ENCODE results near the gene MELTF. TPM values are rescaled to one million over a fixed set of nuclear protein-coding genes. Genes with fewer than 3 reads are reported as not detected.

Gene MELTF
- total and polyA plus RNA-seq, 2 of the 13 experiments (the other 11 are each of a cell fraction or from before 2014, with no cell fraction given): 3.2 to 7.5 TPM

- Histone ChIP-seq H3K4me1 (ENCODE audit: insufficient read depth, low read length) (peaks cover 57% of the 10 kb centered on the region), H3K27me3 (ENCODE audit: control insufficient read depth in 1 of 2, insufficient read depth in 2 of 2, low read length in 2 of 2) (no peaks in the 10 kb centered on the region), H3K36me3 (replicated peaks in 1 of 2; ENCODE audit: control insufficient read depth in 1 of 2, insufficient read depth in 2 of 2, low read length in 2 of 2) (no peaks in the 10 kb centered on the region), H3K4me3 (replicated peaks in 1 of 3; ENCODE audit: insufficient read depth in 1 of 3, low read depth in 2 of 3, low read length in 3 of 3) (no peak overlapping the region), H3K9ac (ENCODE audit: insufficient read depth, low read depth, low read length) (no peak overlapping the region), H2AFZ (ENCODE audit: low read length) (no peak overlapping the region), H4K20me1 (ENCODE audit: insufficient read depth, low read length) (no peaks in the 10 kb centered on the region), H3K9me3 (ENCODE audit: low read length) (no peaks in the 10 kb centered on the region), H3K27ac (ENCODE audit: extremely low read length, insufficient read depth, low read length) (no peak overlapping the region), H3K79me2 (ENCODE audit: insufficient read depth, low read length) (no peaks in the 10 kb centered on the region), H3K4me2 (ENCODE audit: low read depth, low read length) (peak overlapping the region; percentile 31)
- in situ Hi-C loops (cut with HindIII; ENCODE audit: extremely low pct_ligation_motif_present, low pct_unique_long_range_greater_than_20kb): loop anchor here (25.0 kb wide), 1 partner anchor 517 kb away; no protein-coding TSS in a partner anchor
- WGBS (ENCODE audit: low lambda C conversion rate): 92% methylated on average over 16 of the region's 19 CpGs
- POLR2A ChIA-PET: no interaction called here
- intact Hi-C loops (cut with micrococcal nuclease; ENCODE audit: unreplicated experiment): no loop called here
- no peak for FAIRE-seq
- ATAC-seq: no peak
- no peak for DNase-seq (ENCODE audit: low spot score)
- CTCF ChIA-PET (ENCODE audit: low intra/inter-chr PET ratio, low total read pairs): no interaction called here
- no TSS peak for BruUV-seq (replicated peaks)
- TF ChIP-seq RBFOX2 (IDR thresholded peaks at IDR 0.05; ENCODE audit: low read depth, low read length) (no peak), NR3C1 (CRISPR knock-in tag; IDR thresholded peaks at IDR 0.05) (no peak), ZNF740 (CRISPR knock-in tag; IDR thresholded peaks at IDR 0.05) (no peak), HOXA9 (CRISPR knock-in tag; IDR thresholded peaks at IDR 0.05; ENCODE audit: borderline replicate concordance) (peak; percentile 50; the same call in 1 of the 2 replicates), ZNF282 (IDR thresholded peaks at IDR 0.05; ENCODE audit: partially characterized antibody) (peak; percentile 30), NBN (conservative IDR thresholded peaks at IDR 0.05) (0 out of 2 replicates have a peak, but pooled peaks have one; percentile 33), AGO1 (IDR thresholded peaks at IDR 0.05; ENCODE audit: low read depth, low read length, poor library complexity, severe bottlenecking) (no peak), ZZZ3 (CRISPR knock-in tag; IDR thresholded peaks at IDR 0.05; ENCODE audit: borderline replicate concordance) (no peak), SP5 (CRISPR knock-in tag; IDR thresholded peaks at IDR 0.05; ENCODE audit: borderline replicate concordance, low read depth) (no peak), ZBTB1 (CRISPR knock-in tag; IDR thresholded peaks at IDR 0.05; ENCODE audit: borderline replicate concordance) (no peak), IRX3 (CRISPR knock-in tag; IDR thresholded peaks at IDR 0.05; ENCODE audit: borderline replicate concordance, low read depth) (no peak), AFF4 (CRISPR knock-in tag; IDR thresholded peaks at IDR 0.05) (no peak), ZNF431 (CRISPR knock-in tag; IDR thresholded peaks at IDR 0.05; ENCODE audit: borderline replicate concordance, low read depth) (no peak), ZNF672 (CRISPR knock-in tag; IDR thresholded peaks at IDR 0.05) (0 out of 2 replicates have a peak, but pooled peaks have one; percentile 44), KAT8 (CRISPR knock-in tag; IDR thresholded peaks at IDR 0.05) (no peak), GPN1 (CRISPR knock-in tag; IDR thresholded peaks at IDR 0.05; ENCODE audit: borderline replicate concordance) (no peak), JUNB (CRISPR knock-in tag; IDR thresholded peaks at IDR 0.05; ENCODE audit: borderline replicate concordance) (0 out of 2 replicates have a peak, but pooled peaks have one; percentile 38), ZNF484 (CRISPR knock-in tag; IDR thresholded peaks at IDR 0.05; ENCODE audit: borderline replicate concordance, low read depth) (no peak), ZNF512 (CRISPR knock-in tag; IDR thresholded peaks at IDR 0.05) (no peak), SETDB1 (CRISPR knock-in tag; IDR thresholded peaks at IDR 0.05; ENCODE audit: borderline replicate concordance) (no peak), HNRNPLL (IDR thresholded peaks at IDR 0.05; ENCODE audit: low read depth, low read length, poor library complexity, severe bottlenecking) (no peak)
Observed at GRCh38 chr3:196995027-196995426, 34.6 kb downstream of the MELTF start.

Data from HepG2 (cell line).